ENCODE results near the gene HLTF. TPM values are rescaled to one million over a fixed set of nuclear protein-coding genes. Genes with fewer than 3 reads are reported as not detected.

The HLTF gene
- total RNA-seq, 4 donors from 2014 or later: 3.0 to 13.5 (median 7.2) TPM

- DNase-seq: no peak
- Histone ChIP-seq H3K4me3 (no peak overlapping the region), H3K27me3 (no peaks in the 10 kb centered on the region), H3K27ac (peak overlapping the region in 3 of 4 donors; percentile 29 to 54 (median 54)), H3K9me3 (no peaks in the 10 kb centered on the region), H3K36me3 (peaks cover 0 to 27% (median 0%) of the 10 kb centered on the region in 4 donors), H3K4me1 (peaks cover 0 to 13% (median 3%) of the 10 kb centered on the region in 4 donors)
- 77 to 92% methylated on average over 2 of the region's 2 CpGs for WGBS, 2 donors (ENCODE audit: low coverage in 1 of 2)
- TF ChIP-seq POLR2A (IDR thresholded peaks at IDR 0.05) (no peak), POLR2AphosphoS5 (IDR thresholded peaks at IDR 0.05) (no peak), EP300 (IDR thresholded peaks at IDR 0.05; ENCODE audit: low read depth) (no peak), CTCF (IDR thresholded peaks at IDR 0.05) (no peak)
- in situ Hi-C loops (cut with MboI; ENCODE audit: low pct_ligation_motif_present in 1 of 4, low pct_unique_long_range_greater_than_20kb in 1 of 4, low sequenced_read_pairs in 3 of 4): no loop called here
- intact Hi-C loops (cut with DNase I; ENCODE audit: low total_unique reads): no loop called here
Observed at GRCh38 chr3:149038322-149038721, 48.0 kb downstream of the HLTF start.

- WGBS, 2 donors (ENCODE audit: low coverage in 1 of 2): 88 to 100% methylated on average over 1 to 4 of the region's 4 CpGs
- H3K27me3 ChIP-seq: no peaks in the 10 kb centered on the region
- no peaks in the 10 kb centered on the region for H3K9me3 ChIP-seq
- TF ChIP-seq POLR2AphosphoS5 (IDR thresholded peaks at IDR 0.05) (no peak), POLR2A (IDR thresholded peaks at IDR 0.05) (no peak), EP300 (IDR thresholded peaks at IDR 0.05; ENCODE audit: low read depth) (no peak), CTCF (IDR thresholded peaks at IDR 0.05) (no peak)
- peaks cover 0 to 8% (median 0%) of the 10 kb centered on the region in 4 donors for H3K4me1 ChIP-seq
- in situ Hi-C loops (cut with MboI; ENCODE audit: low pct_ligation_motif_present in 1 of 4, low pct_unique_long_range_greater_than_20kb in 1 of 4, low sequenced_read_pairs in 3 of 4) (no loop called here), intact Hi-C loops (cut with DNase I; ENCODE audit: low total_unique reads) (no loop called here)
- H3K36me3 ChIP-seq: peaks cover 0 to 27% (median 0%) of the 10 kb centered on the region in 4 donors
- no peak overlapping the region for H3K4me3 ChIP-seq
- H3K27ac ChIP-seq: peak overlapping the region in 2 of 4 donors; percentile 29 to 54
- DNase-seq: no peak
Observed at GRCh38 chr3:149037684-149038083, 48.6 kb downstream of the HLTF start.

DNA sequence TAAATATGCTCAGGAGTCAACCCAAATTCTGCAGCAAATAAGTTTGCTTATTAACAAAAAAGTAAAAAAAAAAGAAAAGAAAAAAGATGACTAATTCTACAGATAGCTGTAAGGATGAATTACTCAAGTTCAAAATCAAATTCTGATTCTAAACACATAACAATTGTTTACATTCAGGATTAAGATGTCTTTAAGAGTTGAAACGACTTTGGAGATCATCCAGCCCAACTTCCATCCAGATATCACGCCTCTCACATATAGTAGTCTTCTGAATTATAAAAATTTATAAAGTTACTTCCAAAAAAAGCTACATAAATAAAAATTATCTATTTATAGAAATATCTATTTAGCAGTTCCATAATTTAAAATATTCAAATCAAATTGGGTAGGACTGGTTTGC is 55.2 kb downstream of the HLTF start:
- WGBS, 2 donors (ENCODE audit: low coverage in 1 of 2): 68 to 79% methylated on average over 2 of the region's 2 CpGs
- intact Hi-C loops (cut with DNase I; ENCODE audit: low total_unique reads) (no loop called here), in situ Hi-C loops (cut with MboI; ENCODE audit: low pct_ligation_motif_present in 1 of 4, low pct_unique_long_range_greater_than_20kb in 1 of 4, low sequenced_read_pairs in 3 of 4) (no loop called here)
- peaks cover 0 to 10% (median 0%) of the 10 kb centered on the region in 4 donors for H3K4me1 ChIP-seq
- H3K9me3 ChIP-seq: no peaks in the 10 kb centered on the region
- no peak for DNase-seq
- H3K27me3 ChIP-seq: no peaks in the 10 kb centered on the region
- no peak overlapping the region for H3K27ac ChIP-seq
- H3K4me3 ChIP-seq: no peak overlapping the region
- H3K36me3 ChIP-seq: peaks cover 0 to 28% (median 8%) of the 10 kb centered on the region in 4 donors
- TF ChIP-seq EP300 (IDR thresholded peaks at IDR 0.05; ENCODE audit: low read depth) (no peak), POLR2AphosphoS5 (IDR thresholded peaks at IDR 0.05) (no peak), CTCF (IDR thresholded peaks at IDR 0.05) (no peak), POLR2A (IDR thresholded peaks at IDR 0.05) (no peak)

- Histone ChIP-seq H3K4me3 (no peak overlapping the region), H3K4me1 (peaks cover 0 to 10% (median 0%) of the 10 kb centered on the region in 4 donors), H3K27ac (no peak overlapping the region), H3K9me3 (no peaks in the 10 kb centered on the region), H3K36me3 (peaks cover 0 to 45% (median 16%) of the 10 kb centered on the region in 4 donors), H3K27me3 (no peaks in the 10 kb centered on the region)
- WGBS, 2 donors (ENCODE audit: low coverage in 1 of 2): 81% methylated on average over 4 of the region's 4 CpGs; no CpG with 5 or more reads in 1 of the 2 donors
- in situ Hi-C loops (cut with MboI; ENCODE audit: low pct_ligation_motif_present in 1 of 4, low pct_unique_long_range_greater_than_20kb in 1 of 4, low sequenced_read_pairs in 3 of 4) (no loop called here), intact Hi-C loops (cut with DNase I; ENCODE audit: low total_unique reads) (no loop called here)
- TF ChIP-seq POLR2A (IDR thresholded peaks at IDR 0.05): no peak
- no peak for TF ChIP-seq EP300 (IDR thresholded peaks at IDR 0.05; ENCODE audit: low read depth)
- no peak for TF ChIP-seq CTCF (IDR thresholded peaks at IDR 0.05)
- no peak for TF ChIP-seq POLR2AphosphoS5 (IDR thresholded peaks at IDR 0.05)
- DNase-seq: no peak
Observed at GRCh38 chr3:149026718-149027117, 59.6 kb downstream of the HLTF start.

Data from transverse colon (tissue), 4 donors.